Nephron (organoid): ENCODE data around the gene CDH4.

ENCODE experiments used
- H3K27ac Mint-ChIP-seq, 3 experiments: 2 replicates each; pipeline ENCODE4 v1.8.0; 2020; ENCODE audit warnings: mixed read lengths in 3 of 3, mild to moderate bottlenecking in 2 of 3, moderate library complexity in 1 of 3
- H3K27me3 Mint-ChIP-seq: 2 replicates; pipeline ENCODE4 v1.8.0; 2021; ENCODE audit warnings: low read depth, mild to moderate bottlenecking, moderate library complexity, mixed read lengths
- H3K36me3 Mint-ChIP-seq: 2 replicates; pipeline ENCODE4 v1.8.0; 2020; ENCODE audit warnings: low read depth, mixed read lengths
- H3K4me1 Mint-ChIP-seq: 2 replicates; pipeline ENCODE4 v1.8.0; 2020; ENCODE audit warnings: mixed read lengths
- H3K4me3 Mint-ChIP-seq, 3 experiments: 2 replicates each; pipeline ENCODE4 v1.8.0; 2020; ENCODE audit warnings: mild to moderate bottlenecking in 3 of 3, mixed read lengths in 3 of 3, moderate library complexity in 2 of 3
- H3K9me3 Mint-ChIP-seq: 2 replicates; pipeline ENCODE4 v1.8.0; 2020; ENCODE audit warnings: mixed read lengths
- TF ChIP-seq, protein P1 (sequence below), 3 experiments: fragments of 200-600 bp; sonication (generic); IDR thresholded peaks; one replicate each; pipeline ENCODE4 v1.5.0; 2021; ENCODE audit warnings: antibody characterized with exemption in 3 of 3; ENCODE audit not compliant: unreplicated experiment in 3 of 3

Gene CDH4

GRCh38 chr20:61554617-61555016 lies 302.6 kb downstream of the CDH4 start:
- peaks cover 16% of the 10 kb centered on the region for H3K27me3 Mint-ChIP-seq
- no peaks in the 10 kb centered on the region for H3K36me3 Mint-ChIP-seq
- TF ChIP-seq, protein P1, sequence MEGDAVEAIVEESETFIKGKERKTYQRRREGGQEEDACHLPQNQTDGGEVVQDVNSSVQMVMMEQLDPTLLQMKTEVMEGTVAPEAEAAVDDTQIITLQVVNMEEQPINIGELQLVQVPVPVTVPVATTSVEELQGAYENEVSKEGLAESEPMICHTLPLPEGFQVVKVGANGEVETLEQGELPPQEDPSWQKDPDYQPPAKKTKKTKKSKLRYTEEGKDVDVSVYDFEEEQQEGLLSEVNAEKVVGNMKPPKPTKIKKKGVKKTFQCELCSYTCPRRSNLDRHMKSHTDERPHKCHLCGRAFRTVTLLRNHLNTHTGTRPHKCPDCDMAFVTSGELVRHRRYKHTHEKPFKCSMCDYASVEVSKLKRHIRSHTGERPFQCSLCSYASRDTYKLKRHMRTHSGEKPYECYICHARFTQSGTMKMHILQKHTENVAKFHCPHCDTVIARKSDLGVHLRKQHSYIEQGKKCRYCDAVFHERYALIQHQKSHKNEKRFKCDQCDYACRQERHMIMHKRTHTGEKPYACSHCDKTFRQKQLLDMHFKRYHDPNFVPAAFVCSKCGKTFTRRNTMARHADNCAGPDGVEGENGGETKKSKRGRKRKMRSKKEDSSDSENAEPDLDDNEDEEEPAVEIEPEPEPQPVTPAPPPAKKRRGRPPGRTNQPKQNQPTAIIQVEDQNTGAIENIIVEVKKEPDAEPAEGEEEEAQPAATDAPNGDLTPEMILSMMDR (IDR thresholded peaks at IDR 0.05; ENCODE audit: unreplicated experiment in 3 of 3) = no peak
- no peaks in the 10 kb centered on the region for H3K4me1 Mint-ChIP-seq
- peaks cover 11% of the 10 kb centered on the region for H3K9me3 Mint-ChIP-seq
- no peak overlapping the region for H3K27ac Mint-ChIP-seq
- H3K4me3 Mint-ChIP-seq = no peak overlapping the region

GRCh38 chr20:61555566-61555965 lies 303.5 kb downstream of the CDH4 start:
- peaks cover 16% of the 10 kb centered on the region for H3K27me3 Mint-ChIP-seq
- H3K27ac Mint-ChIP-seq = no peak overlapping the region
- TF ChIP-seq, protein P1 (IDR thresholded peaks at IDR 0.05; ENCODE audit: unreplicated experiment in 3 of 3) = no peak
- no peaks in the 10 kb centered on the region for H3K4me1 Mint-ChIP-seq
- H3K9me3 Mint-ChIP-seq = peaks cover 11% of the 10 kb centered on the region
- H3K4me3 Mint-ChIP-seq = no peak overlapping the region
- no peaks in the 10 kb centered on the region for H3K36me3 Mint-ChIP-seq

GRCh38 chr20:61556111-61556510 lies 304.1 kb downstream of the CDH4 start:
- Mint-ChIP-seq H3K4me1 (no peaks in the 10 kb centered on the region), H3K27me3 (peaks cover 16% of the 10 kb centered on the region), H3K9me3 (peaks cover 11% of the 10 kb centered on the region), H3K4me3 (no peak overlapping the region), H3K36me3 (no peaks in the 10 kb centered on the region), H3K27ac (no peak overlapping the region)
- TF ChIP-seq, protein P1 (IDR thresholded peaks at IDR 0.05; ENCODE audit: unreplicated experiment in 3 of 3) = no peak

- TF ChIP-seq, protein P1 (IDR thresholded peaks at IDR 0.05; ENCODE audit: unreplicated experiment in 3 of 3) = no peak
- H3K27ac Mint-ChIP-seq = no peak overlapping the region
- no peak overlapping the region for H3K4me3 Mint-ChIP-seq
- H3K4me1 Mint-ChIP-seq = no peaks in the 10 kb centered on the region
- H3K36me3 Mint-ChIP-seq = no peaks in the 10 kb centered on the region
- H3K27me3 Mint-ChIP-seq = peaks cover 16% of the 10 kb centered on the region
- peaks cover 9% of the 10 kb centered on the region for H3K9me3 Mint-ChIP-seq
These were observed 304.6 kb downstream of the CDH4 start for GRCh38 chr20:61556673-61557072.

DNA sequence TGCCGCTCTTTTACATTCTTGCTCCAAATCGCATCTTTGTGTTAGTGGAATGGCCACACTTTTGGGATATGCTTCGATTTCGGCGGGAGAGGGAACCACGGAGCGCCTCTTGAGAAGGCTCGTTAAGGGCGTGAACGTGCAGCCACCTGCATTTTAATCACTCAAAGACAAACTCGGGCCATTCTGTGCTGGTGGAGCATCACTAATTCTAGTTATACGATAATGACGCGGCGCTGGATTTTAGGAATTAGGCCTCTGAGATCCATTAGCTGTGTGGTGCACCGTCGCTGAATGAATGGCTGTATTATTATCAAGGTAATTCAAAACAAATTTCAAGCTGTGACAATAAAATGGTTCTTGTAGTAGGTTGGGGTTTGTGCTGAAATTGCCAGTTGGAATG lies 305.6 kb downstream of the CDH4 start:
- no peak overlapping the region for H3K4me3 Mint-ChIP-seq
- no peaks in the 10 kb centered on the region for H3K4me1 Mint-ChIP-seq
- no peak overlapping the region for H3K27ac Mint-ChIP-seq
- H3K9me3 Mint-ChIP-seq = peaks cover 6% of the 10 kb centered on the region
- TF ChIP-seq, protein P1 (IDR thresholded peaks at IDR 0.05; ENCODE audit: unreplicated experiment in 3 of 3) = no peak
- peaks cover 16% of the 10 kb centered on the region for H3K27me3 Mint-ChIP-seq
- no peaks in the 10 kb centered on the region for H3K36me3 Mint-ChIP-seq

DNA sequence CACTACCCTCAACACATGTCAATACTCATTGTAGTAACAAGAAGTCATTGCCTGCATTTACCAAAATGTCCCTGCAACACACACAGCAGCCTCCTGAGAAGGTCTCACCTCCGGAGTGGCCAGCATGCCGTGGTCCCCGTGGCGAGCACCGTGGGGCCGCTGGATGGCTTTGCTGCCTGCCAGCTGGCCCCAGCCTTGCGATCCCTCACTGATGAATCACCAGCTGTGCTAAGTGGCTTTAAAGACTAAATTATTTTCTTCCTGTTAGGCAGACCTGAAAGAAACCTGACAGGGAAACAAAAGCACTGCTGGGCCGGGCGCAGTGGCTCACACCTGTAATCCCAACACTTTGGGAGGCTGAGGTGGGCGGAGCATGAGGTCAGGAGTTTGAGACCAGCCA lies 306.7 kb downstream of the CDH4 start:
- Mint-ChIP-seq H3K27ac (no peak overlapping the region), H3K36me3 (no peaks in the 10 kb centered on the region), H3K9me3 (peaks cover under 1% of the 10 kb centered on the region), H3K27me3 (peaks cover 11% of the 10 kb centered on the region), H3K4me3 (no peak overlapping the region), H3K4me1 (no peaks in the 10 kb centered on the region)
- TF ChIP-seq, protein P1 (IDR thresholded peaks at IDR 0.05; ENCODE audit: unreplicated experiment in 3 of 3) = no peak
